ENCODE data around the gene PTGS2.

- TF ChIP-seq RAD21 (IDR thresholded peaks at IDR 0.05 in 1 of 2, conservative IDR thresholded peaks at IDR 0.05 in 1 of 2; ENCODE audit: low read depth in 2 of 2, low read length in 2 of 2) (no peak), CREB1 (IDR thresholded peaks at IDR 0.05) (no peak), EP300 (IDR thresholded peaks at IDR 0.05; ENCODE audit: borderline replicate concordance in 1 of 2, low read depth in 2 of 2, low read length in 2 of 2) (no peak), MAFK (IDR thresholded peaks at IDR 0.05; ENCODE audit: low read depth, low read length) (no peak), EZH2 (IDR thresholded peaks at IDR 0.05; ENCODE audit: low read depth, low read length, severe bottlenecking) (no peak), POLR2AphosphoS5 (IDR thresholded peaks at IDR 0.05; ENCODE audit: low read depth, low read length) (no peak), ASH2L (IDR thresholded peaks at IDR 0.05; ENCODE audit: low read length) (no peak), ATF2 (IDR thresholded peaks at IDR 0.05; ENCODE audit: low read length) (no peak), POLR2A (IDR thresholded peaks at IDR 0.05; ENCODE audit: control extremely low read depth in 1 of 2, low read depth in 2 of 2, low read length in 2 of 2) (no peak)
- TF ChIP-seq, protein P1, sequence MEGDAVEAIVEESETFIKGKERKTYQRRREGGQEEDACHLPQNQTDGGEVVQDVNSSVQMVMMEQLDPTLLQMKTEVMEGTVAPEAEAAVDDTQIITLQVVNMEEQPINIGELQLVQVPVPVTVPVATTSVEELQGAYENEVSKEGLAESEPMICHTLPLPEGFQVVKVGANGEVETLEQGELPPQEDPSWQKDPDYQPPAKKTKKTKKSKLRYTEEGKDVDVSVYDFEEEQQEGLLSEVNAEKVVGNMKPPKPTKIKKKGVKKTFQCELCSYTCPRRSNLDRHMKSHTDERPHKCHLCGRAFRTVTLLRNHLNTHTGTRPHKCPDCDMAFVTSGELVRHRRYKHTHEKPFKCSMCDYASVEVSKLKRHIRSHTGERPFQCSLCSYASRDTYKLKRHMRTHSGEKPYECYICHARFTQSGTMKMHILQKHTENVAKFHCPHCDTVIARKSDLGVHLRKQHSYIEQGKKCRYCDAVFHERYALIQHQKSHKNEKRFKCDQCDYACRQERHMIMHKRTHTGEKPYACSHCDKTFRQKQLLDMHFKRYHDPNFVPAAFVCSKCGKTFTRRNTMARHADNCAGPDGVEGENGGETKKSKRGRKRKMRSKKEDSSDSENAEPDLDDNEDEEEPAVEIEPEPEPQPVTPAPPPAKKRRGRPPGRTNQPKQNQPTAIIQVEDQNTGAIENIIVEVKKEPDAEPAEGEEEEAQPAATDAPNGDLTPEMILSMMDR (IDR thresholded peaks at IDR 0.05; ENCODE audit: control extremely low read depth in 1 of 3, insufficient read depth in 1 of 3, low read depth in 1 of 3, low read length in 3 of 3), result no peak
These were observed 56.7 kb downstream of the PTGS2 start for GRCh38 chr1:186623551-186623950.
